ENCODE measurements around the gene ADAMTS10.

ADAMTS10 gene

DNA sequence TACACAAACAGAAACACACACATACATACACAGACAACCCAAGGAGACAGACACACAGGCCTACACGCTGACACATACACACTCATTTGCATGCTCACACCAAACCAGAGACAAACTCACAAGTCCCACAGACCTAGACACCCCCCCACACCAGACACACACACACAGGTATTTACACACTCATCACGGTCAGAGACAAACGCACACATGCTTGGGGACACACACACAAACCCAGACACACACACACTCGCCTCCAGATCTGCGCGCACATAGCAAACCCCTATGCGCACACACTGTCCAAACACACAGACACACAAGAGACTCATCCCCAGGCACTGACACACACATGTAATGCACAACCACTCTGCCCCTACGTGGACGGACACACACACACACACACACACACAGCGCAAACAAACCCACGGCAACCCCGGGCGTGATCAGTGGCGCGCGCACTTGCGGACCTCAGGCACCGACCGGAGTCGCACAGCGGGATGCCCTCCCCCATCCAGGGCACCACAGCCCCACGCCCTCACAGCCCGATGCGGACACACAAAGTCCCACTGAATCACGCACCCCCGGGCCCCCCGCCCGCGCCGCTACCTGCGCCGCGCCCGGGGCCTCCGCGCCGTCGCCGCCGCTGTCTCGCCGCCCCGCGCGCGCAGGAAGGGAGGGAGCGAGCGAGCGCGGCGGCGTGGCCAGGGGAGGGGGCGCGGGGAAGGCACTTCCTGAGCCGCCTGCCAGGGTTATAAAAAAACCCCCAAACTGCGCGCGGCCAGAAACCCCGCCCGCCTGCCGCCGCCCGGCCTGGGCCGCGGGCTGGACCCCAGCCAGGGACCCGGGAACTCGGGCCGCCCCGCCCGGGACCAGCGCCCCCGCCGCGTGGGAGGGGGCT, at the start of gene ADAMTS10:
Gene ADAMTS10, minus strand, starts transcription at position 675 of the 895 bp plus-strand sequence. CDS start 5,005 bp downstream, outside the sequence.
- Histone ChIP-seq H3K9ac (ENCODE audit: low read length in 2 of 2) (peak within 1 kb of the TSS; percentile 82 to 85), H3K4me3 (ENCODE audit: low read length in 2 of 2) (peak within 1 kb of the TSS; percentile 72 to 90), H3K9me3 (ENCODE audit: control insufficient read depth in 2 of 2, low read length in 2 of 2) (no peaks in the 10 kb centered on the region), H3K4me1 (ENCODE audit: control insufficient read depth, insufficient read depth, low read length) (peaks cover 28% of the 10 kb centered on the region), H3K36me3 (ENCODE audit: control insufficient read depth in 2 of 2, insufficient read depth in 2 of 2, low read length in 2 of 2) (no peaks in the 10 kb centered on the region), H3K27me3 (ENCODE audit: control insufficient read depth in 1 of 2, insufficient read depth in 2 of 2, low read length in 2 of 2) (peaks cover 0 to 3% of the 10 kb centered on the region in 2 donors), H3K27ac (ENCODE audit: low read length) (no peak within 1 kb of the TSS)

DNA sequence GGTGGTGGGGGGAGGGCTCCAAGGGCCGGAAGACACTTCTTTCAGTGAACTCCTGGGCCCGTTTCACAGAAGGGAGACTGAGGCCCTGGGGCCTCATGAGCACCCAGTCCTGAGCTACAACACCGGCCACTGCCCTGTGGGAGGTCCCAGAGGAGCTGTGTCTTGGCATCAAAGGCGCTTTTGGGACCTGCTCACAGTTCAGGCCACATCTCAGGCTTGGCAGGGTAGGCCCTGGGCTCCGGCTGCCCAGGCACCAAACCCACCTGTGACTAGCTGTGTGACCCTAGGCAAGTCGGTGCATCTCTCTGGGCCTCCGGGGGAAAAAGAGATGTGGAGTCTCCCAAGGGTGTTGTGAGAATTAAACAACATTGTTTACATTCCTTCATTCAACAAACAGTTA, 49.4 kb upstream of the ADAMTS10 start:
- Histone ChIP-seq H3K9ac (ENCODE audit: low read length in 2 of 2) (no peak overlapping the region), H3K4me1 (ENCODE audit: control insufficient read depth, insufficient read depth, low read length) (no peaks in the 10 kb centered on the region), H3K4me3 (ENCODE audit: low read length in 2 of 2) (no peak overlapping the region), H3K36me3 (ENCODE audit: control insufficient read depth in 2 of 2, insufficient read depth in 2 of 2, low read length in 2 of 2) (no peaks in the 10 kb centered on the region), H3K9me3 (ENCODE audit: control insufficient read depth in 2 of 2, low read length in 2 of 2) (no peaks in the 10 kb centered on the region), H3K27me3 (ENCODE audit: control insufficient read depth in 1 of 2, insufficient read depth in 2 of 2, low read length in 2 of 2) (peaks cover 11 to 22% of the 10 kb centered on the region in 2 donors), H3K27ac (ENCODE audit: low read length) (no peak overlapping the region)

DNA sequence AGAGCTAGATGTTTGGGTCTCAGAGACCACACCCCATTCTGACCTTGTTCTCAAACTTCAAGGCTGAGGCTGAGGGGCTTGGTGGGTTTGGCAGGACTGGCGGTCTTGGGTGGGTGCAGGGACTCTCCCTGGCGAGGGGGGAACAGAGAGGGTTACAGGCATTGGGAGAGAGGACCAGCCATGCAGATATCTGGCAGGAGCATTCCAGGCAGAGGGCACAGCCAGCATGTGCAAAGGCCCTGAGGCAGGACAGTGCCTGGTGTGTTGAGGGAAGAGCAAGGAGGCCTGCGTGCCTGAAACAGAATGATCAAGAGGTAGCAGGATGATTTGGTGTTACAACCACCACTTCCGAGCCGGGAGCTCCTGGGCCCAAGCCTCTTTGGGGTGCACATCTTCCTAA, 47.4 kb upstream of the ADAMTS10 start:
- H3K36me3 ChIP-seq (ENCODE audit: control insufficient read depth in 2 of 2, insufficient read depth in 2 of 2, low read length in 2 of 2): no peaks in the 10 kb centered on the region
- no peak overlapping the region for H3K9ac ChIP-seq (ENCODE audit: low read length in 2 of 2)
- H3K4me1 ChIP-seq (ENCODE audit: control insufficient read depth, insufficient read depth, low read length): peaks cover 3% of the 10 kb centered on the region
- H3K9me3 ChIP-seq (ENCODE audit: control insufficient read depth in 2 of 2, low read length in 2 of 2): no peaks in the 10 kb centered on the region
- H3K27ac ChIP-seq (ENCODE audit: low read length): no peak overlapping the region
- H3K27me3 ChIP-seq (ENCODE audit: control insufficient read depth in 1 of 2, insufficient read depth in 2 of 2, low read length in 2 of 2): peaks cover 7 to 19% of the 10 kb centered on the region in 2 donors
- H3K4me3 ChIP-seq (ENCODE audit: low read length in 2 of 2): no peak overlapping the region

GRCh38 chr19:8655340-8655709, 44.8 kb upstream of the ADAMTS10 start:
- Histone ChIP-seq H3K27me3 (ENCODE audit: control insufficient read depth in 1 of 2, insufficient read depth in 2 of 2, low read length in 2 of 2) (peaks cover 7 to 15% of the 10 kb centered on the region in 2 donors), H3K9ac (ENCODE audit: low read length in 2 of 2) (no peak overlapping the region), H3K27ac (ENCODE audit: low read length) (no peak overlapping the region), H3K36me3 (ENCODE audit: control insufficient read depth in 2 of 2, insufficient read depth in 2 of 2, low read length in 2 of 2) (no peaks in the 10 kb centered on the region), H3K9me3 (ENCODE audit: control insufficient read depth in 2 of 2, low read length in 2 of 2) (no peaks in the 10 kb centered on the region), H3K4me3 (ENCODE audit: low read length in 2 of 2) (no peak overlapping the region), H3K4me1 (ENCODE audit: control insufficient read depth, insufficient read depth, low read length) (peaks cover 3% of the 10 kb centered on the region)

DNA sequence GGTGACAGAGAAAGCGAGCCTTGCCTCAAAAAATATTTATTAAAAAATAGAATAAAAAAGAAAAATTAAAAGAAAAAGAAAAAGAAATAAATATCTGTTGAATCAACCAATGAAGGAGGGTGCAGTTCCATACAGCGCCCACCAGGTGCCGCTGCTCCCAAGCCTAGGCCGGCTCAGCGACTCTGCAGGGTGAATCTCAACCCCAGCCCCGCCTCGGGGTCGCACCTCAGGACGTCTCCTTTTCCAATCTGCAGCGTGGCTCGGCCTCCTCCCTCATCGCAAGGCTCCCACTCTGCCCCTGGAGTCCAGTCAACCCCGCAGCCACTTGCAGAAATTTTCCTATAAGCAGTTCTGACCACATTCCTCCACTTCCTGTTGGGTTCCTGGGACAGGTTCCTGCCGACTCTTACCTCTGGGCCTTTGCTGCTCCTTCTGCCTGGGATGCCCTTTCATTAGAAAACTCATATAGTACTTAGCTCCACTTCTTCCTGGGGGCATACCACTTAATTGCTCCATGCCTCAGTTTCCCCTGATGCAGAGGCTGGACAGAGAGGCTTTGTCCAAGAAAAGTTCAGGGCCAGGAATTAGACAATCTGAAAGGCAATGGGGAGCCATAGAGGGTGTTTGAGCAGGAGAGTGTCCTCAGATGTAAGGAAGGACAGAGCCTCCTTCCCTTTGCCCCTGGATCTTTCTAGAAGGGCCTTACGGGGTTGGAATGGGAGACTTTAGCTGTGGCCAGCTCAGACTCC, 44.2 kb upstream of the ADAMTS10 start:
- Histone ChIP-seq H3K4me1 (ENCODE audit: control insufficient read depth, insufficient read depth, low read length) (peaks cover 3% of the 10 kb centered on the region), H3K9me3 (ENCODE audit: control insufficient read depth in 2 of 2, low read length in 2 of 2) (no peaks in the 10 kb centered on the region), H3K36me3 (ENCODE audit: control insufficient read depth in 2 of 2, insufficient read depth in 2 of 2, low read length in 2 of 2) (no peaks in the 10 kb centered on the region), H3K27ac (ENCODE audit: low read length) (no peak overlapping the region), H3K9ac (ENCODE audit: low read length in 2 of 2) (no peak overlapping the region), H3K27me3 (ENCODE audit: control insufficient read depth in 1 of 2, insufficient read depth in 2 of 2, low read length in 2 of 2) (peaks cover 7 to 15% of the 10 kb centered on the region in 2 donors), H3K4me3 (ENCODE audit: low read length in 2 of 2) (peak overlapping the region; percentile 14 to 49)

GRCh38 chr19:8648240-8648639, 37.7 kb upstream of the ADAMTS10 start:
- Histone ChIP-seq H3K4me1 (ENCODE audit: control insufficient read depth, insufficient read depth, low read length) (no peaks in the 10 kb centered on the region), H3K9ac (ENCODE audit: low read length in 2 of 2) (no peak overlapping the region), H3K27ac (ENCODE audit: low read length) (no peak overlapping the region), H3K36me3 (ENCODE audit: control insufficient read depth in 2 of 2, insufficient read depth in 2 of 2, low read length in 2 of 2) (no peaks in the 10 kb centered on the region), H3K27me3 (ENCODE audit: control insufficient read depth in 1 of 2, insufficient read depth in 2 of 2, low read length in 2 of 2) (peaks cover 5 to 7% of the 10 kb centered on the region in 2 donors), H3K4me3 (ENCODE audit: low read length in 2 of 2) (no peak overlapping the region), H3K9me3 (ENCODE audit: control insufficient read depth in 2 of 2, low read length in 2 of 2) (no peaks in the 10 kb centered on the region)

- no peaks in the 10 kb centered on the region for H3K36me3 ChIP-seq (ENCODE audit: control insufficient read depth in 2 of 2, insufficient read depth in 2 of 2, low read length in 2 of 2)
These were observed 33.5 kb upstream of the ADAMTS10 start for GRCh38 chr19:8643860-8644653.

DNA sequence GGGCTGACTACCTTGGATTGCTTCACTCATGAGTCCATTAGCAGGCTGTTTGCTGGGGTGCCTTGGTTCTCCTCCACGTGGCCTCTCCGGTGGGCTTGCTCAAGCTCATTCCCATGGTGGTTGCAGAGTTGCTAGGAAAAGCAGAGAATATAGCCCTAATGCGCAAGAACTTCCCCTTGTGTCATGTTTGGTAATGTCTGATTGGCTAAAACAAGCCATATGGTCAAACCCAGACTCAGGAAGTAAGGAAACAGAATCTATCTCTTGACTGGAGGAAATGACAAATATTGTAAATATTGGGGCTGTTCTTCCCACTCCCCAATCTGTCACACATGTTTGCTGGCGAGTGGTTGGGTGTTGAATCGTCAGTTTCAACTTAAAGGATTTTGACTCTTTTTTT, 32.0 kb upstream of the ADAMTS10 start:
- Histone ChIP-seq H3K4me1 (ENCODE audit: control insufficient read depth, insufficient read depth, low read length) (peaks cover 5% of the 10 kb centered on the region), H3K36me3 (ENCODE audit: control insufficient read depth in 2 of 2, insufficient read depth in 2 of 2, low read length in 2 of 2) (no peaks in the 10 kb centered on the region), H3K27me3 (ENCODE audit: control insufficient read depth in 1 of 2, insufficient read depth in 2 of 2, low read length in 2 of 2) (peaks cover 5 to 16% of the 10 kb centered on the region in 2 donors), H3K27ac (ENCODE audit: low read length) (no peak overlapping the region), H3K9ac (ENCODE audit: low read length in 2 of 2) (no peak overlapping the region), H3K9me3 (ENCODE audit: control insufficient read depth in 2 of 2, low read length in 2 of 2) (peaks cover 4 to 9% of the 10 kb centered on the region in 2 donors), H3K4me3 (ENCODE audit: low read length in 2 of 2) (no peak overlapping the region)

More at GRCh38 chr19:8643860-8644653, 33.5 kb upstream of the ADAMTS10 start:
- Histone ChIP-seq H3K4me1 (ENCODE audit: control insufficient read depth, insufficient read depth, low read length) (no peaks in the 10 kb centered on the region), H3K9me3 (ENCODE audit: control insufficient read depth in 2 of 2, low read length in 2 of 2) (peaks cover 4 to 9% of the 10 kb centered on the region in 2 donors), H3K9ac (ENCODE audit: low read length in 2 of 2) (no peak overlapping the region), H3K27me3 (ENCODE audit: control insufficient read depth in 1 of 2, insufficient read depth in 2 of 2, low read length in 2 of 2) (peaks cover 5 to 13% of the 10 kb centered on the region in 2 donors), H3K4me3 (ENCODE audit: low read length in 2 of 2) (no peak overlapping the region), H3K27ac (ENCODE audit: low read length) (no peak overlapping the region)

GRCh38 chr19:8641908-8642547, 31.5 kb upstream of the ADAMTS10 start:
- H3K4me3 ChIP-seq (ENCODE audit: low read length in 2 of 2): no peak overlapping the region
- peaks cover 5% of the 10 kb centered on the region for H3K4me1 ChIP-seq (ENCODE audit: control insufficient read depth, insufficient read depth, low read length)
- no peak overlapping the region for H3K9ac ChIP-seq (ENCODE audit: low read length in 2 of 2)
- H3K36me3 ChIP-seq (ENCODE audit: control insufficient read depth in 2 of 2, insufficient read depth in 2 of 2, low read length in 2 of 2): no peaks in the 10 kb centered on the region
- H3K27ac ChIP-seq (ENCODE audit: low read length): no peak overlapping the region
- H3K9me3 ChIP-seq (ENCODE audit: control insufficient read depth in 2 of 2, low read length in 2 of 2): peaks cover 4 to 9% of the 10 kb centered on the region in 2 donors
- H3K27me3 ChIP-seq (ENCODE audit: control insufficient read depth in 1 of 2, insufficient read depth in 2 of 2, low read length in 2 of 2): peaks cover 5 to 16% of the 10 kb centered on the region in 2 donors
